ENCODE results near the gene ANKRD10.

Gene ANKRD10

DNA sequence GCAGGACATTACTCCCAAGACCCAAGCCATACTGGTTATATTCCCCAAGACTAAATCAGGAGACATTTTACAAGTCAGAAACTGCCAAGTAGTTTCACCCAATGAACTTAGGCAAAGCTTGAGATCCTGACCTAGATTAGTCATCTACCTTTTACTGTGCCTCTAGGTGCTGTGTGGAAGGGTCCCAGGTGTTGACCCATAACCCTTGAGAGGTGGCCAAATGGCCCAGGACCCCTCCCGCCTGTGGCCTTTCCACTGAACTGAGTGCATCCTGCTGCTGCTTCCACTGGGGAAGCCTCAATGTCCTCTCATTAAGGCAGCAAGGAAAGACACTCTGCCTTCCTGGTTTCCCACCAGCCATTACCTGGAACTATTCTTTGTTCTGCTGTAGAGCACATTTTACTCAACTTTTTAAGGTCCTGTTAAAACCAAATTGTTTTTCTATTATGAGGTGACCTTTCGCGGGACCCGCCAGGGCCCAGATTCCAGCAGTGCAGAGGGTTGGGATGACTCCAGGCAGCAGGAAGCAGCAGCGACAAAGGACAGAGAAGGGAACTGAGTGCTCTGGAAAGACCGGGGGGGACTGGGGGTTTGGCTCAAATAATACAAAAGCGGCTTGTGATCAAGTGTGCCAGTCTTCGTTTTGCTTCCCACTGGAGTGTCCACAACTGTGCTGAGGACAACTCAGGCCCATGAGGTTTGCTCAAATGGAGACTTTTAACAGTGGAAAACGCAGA, 27.1 kb downstream of the ANKRD10 start:
- no peak for TF ChIP-seq CTCF (IDR thresholded peaks at IDR 0.05; ENCODE audit: borderline replicate concordance, insufficient read depth, low read depth, low read length)
- H3K4me3 ChIP-seq (ENCODE audit: low read depth, low read length) = no peak overlapping the region

GRCh38 chr13:110886870-110887596, 27.8 kb downstream of the ANKRD10 start:
- TF ChIP-seq CTCF (IDR thresholded peaks at IDR 0.05; ENCODE audit: borderline replicate concordance, insufficient read depth, low read depth, low read length) = no peak
- H3K4me3 ChIP-seq (ENCODE audit: low read depth, low read length) = no peak overlapping the region

DNA sequence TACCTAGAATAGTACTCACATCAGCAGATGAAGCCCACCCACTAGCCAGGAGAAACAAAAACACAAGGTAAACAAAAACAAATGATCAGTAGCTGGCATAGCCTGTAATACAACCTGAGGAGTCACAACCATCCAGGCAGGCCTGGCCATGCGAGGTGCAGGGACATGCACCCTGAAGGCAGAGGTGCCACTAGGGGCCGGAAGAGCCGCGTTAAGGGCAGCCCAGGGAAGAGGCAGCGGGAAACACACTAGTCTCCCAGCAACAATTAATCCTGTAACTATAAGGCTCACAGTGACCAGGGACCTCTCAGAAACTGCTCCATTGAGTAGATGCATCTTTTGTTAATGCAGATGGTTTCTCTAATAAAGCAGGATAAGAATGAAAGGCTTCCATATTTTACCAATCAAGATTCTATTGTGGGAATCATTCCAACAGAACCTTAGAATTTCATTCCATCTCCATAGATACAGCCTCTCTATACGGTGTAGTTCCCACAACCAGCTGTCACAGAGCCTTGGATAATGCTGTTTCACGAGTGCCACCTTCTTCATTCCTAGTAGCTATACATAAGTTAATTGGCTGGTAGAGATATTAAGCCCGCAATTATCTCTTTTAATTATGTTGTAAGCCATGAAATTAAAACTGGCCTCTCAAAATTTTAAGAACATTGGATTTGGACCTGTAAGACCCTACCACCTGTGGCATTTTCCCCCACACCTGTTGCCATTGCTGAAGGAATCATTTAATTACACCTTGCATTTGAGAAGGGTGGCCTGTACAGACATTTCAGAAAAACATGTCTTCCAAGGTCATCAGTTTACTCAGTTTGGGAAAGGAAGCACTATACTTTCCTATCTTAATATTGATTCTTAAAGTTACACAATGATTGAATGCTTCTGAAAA, 28.7 kb downstream of the ANKRD10 start:
- no peak for TF ChIP-seq CTCF (IDR thresholded peaks at IDR 0.05; ENCODE audit: borderline replicate concordance, insufficient read depth, low read depth, low read length)
- no peak overlapping the region for H3K4me3 ChIP-seq (ENCODE audit: low read depth, low read length)

DNA sequence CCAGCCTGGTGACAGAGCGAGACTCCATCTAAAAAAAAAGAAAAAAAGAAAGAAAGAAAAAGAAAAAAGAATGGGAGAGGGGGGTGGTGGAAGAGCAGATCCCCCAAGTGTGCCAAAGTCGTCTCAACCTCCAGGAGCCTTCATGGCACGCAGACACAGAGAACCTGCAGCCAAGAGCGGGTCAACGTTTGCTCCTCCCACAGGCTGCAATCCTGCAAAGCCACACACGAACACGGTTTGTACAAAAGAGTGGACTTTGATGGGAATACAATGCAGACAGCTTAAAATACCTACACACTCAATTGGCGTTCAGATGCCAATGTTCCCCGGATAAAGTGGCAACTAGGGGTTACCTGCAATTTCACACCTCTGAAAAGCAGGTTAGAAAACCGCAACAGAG, 29.4 kb downstream of the ANKRD10 start:
- no peak overlapping the region for H3K4me3 ChIP-seq (ENCODE audit: low read depth, low read length)
- TF ChIP-seq CTCF (IDR thresholded peaks at IDR 0.05; ENCODE audit: borderline replicate concordance, insufficient read depth, low read depth, low read length) = no peak

- no peak overlapping the region for H3K4me3 ChIP-seq (ENCODE audit: low read depth, low read length)
- TF ChIP-seq CTCF (IDR thresholded peaks at IDR 0.05; ENCODE audit: borderline replicate concordance, insufficient read depth, low read depth, low read length) = no peak
Measured at GRCh38 chr13:110884517-110884916, 30.4 kb downstream of the ANKRD10 start.

- H3K4me3 ChIP-seq (ENCODE audit: low read depth, low read length) = no peak overlapping the region
- TF ChIP-seq CTCF (IDR thresholded peaks at IDR 0.05; ENCODE audit: borderline replicate concordance, insufficient read depth, low read depth, low read length) = no peak
Measured at GRCh38 chr13:110883542-110883941, 31.3 kb downstream of the ANKRD10 start.
